Kidney (tissue), 14 donors: ENCODE results near the gene CMSS1. TPM values are rescaled to one million over a fixed set of nuclear protein-coding genes. Genes with fewer than 3 reads are reported as not detected.

ENCODE experiments used
- DNase-seq, 5 donors: peaks; one replicate each; pipeline ENCODE4 v3.0.0-alpha.2; 2013 to 2020
- FAIRE-seq: peaks from 2 replicates; lab custom pipeline; 2012; peaks lifted over from hg19 to GRCh38; lab: Jason Lieb, UNC
- H3K27ac ChIP-seq, 2 donors: one replicate each; pipeline ENCODE4 v1.7.0; 2013; ENCODE audit warnings: low read depth in 2 of 2, low read length in 2 of 2, inconsistent platforms in 1 of 2
- H3K27me3 ChIP-seq: one replicate; pipeline ENCODE4 v1.7.1; 2013; ENCODE audit warnings: low read length, inconsistent platforms; ENCODE audit not compliant: control insufficient read depth, insufficient read depth
- H3K36me3 ChIP-seq, 3 donors: one replicate each; pipeline versions ENCODE4 v1.7.0 to v1.7.1; 2013; ENCODE audit warnings: low read length in 3 of 3, control low read depth in 1 of 3, inconsistent platforms in 1 of 3; ENCODE audit not compliant: insufficient read depth in 3 of 3, control insufficient read depth in 2 of 3
- H3K4me1 ChIP-seq, 3 donors: one replicate each; pipeline versions ENCODE4 v1.7.0 to v1.7.1; 2013; ENCODE audit warnings: low read length in 3 of 3, inconsistent platforms in 1 of 3, low read depth in 1 of 3; ENCODE audit not compliant: control insufficient read depth in 2 of 3, insufficient read depth in 2 of 3
- H3K4me3 ChIP-seq, 3 donors: one replicate each; pipeline versions ENCODE4 v1.7.0 to v1.8.1; 2013; ENCODE audit warnings: low read length in 3 of 3, control low read depth in 1 of 3, inconsistent platforms in 1 of 3
- H3K9ac ChIP-seq, 3 donors: one replicate each; pipeline versions ENCODE4 v1.7.0 to v1.7.1; 2013; ENCODE audit warnings: low read length in 3 of 3, control low read depth in 1 of 3, inconsistent platforms in 1 of 3
- H3K9me3 ChIP-seq, 3 donors: one replicate each; pipeline versions ENCODE4 v1.7.0 to v1.7.1; 2013; ENCODE audit warnings: low read length in 3 of 3, control low read depth in 1 of 3, inconsistent platforms in 1 of 3; ENCODE audit not compliant: control insufficient read depth in 2 of 3, insufficient read depth in 1 of 3
- CTCF ChIP-seq: IDR thresholded peaks from 3 replicates; pipeline ENCODE4 v1.5.1; 2012; ENCODE audit warnings: mild to moderate bottlenecking, moderate library complexity, borderline replicate concordance; ENCODE audit not compliant: insufficient read depth; ENCODE audit errors: extremely low read depth
- intact Hi-C: fragments of 100-400 bp; cut with DNase I; formaldehyde crosslinking; loops from one replicate; pipeline ENCODE4 v1.11.1; 2022
- polyA plus RNA-seq: library from polyadenylated mRNA; stranded (reverse); fragments of 350-450 nt; fragmentation: Illumina TruSeq; extraction: RNeasy Lipid Tissue Mini Kit (QIAGEN cat#74804); gene quantifications from one replicate; pipeline ENCODE4 v1.2.3, GENCODE V29; 2014; ENCODE audit warnings: low read depth, low replicate concordance; ENCODE audit not compliant: insufficient read depth
- total RNA-seq: library from RNA; stranded (reverse); fragmentation: NEBNext Ultra II Directional; extraction: Animal tissue kit (Norgen Biotek cat#: 25700); gene quantifications from one replicate; pipeline ENCODE4 v1.2.1, GENCODE V29; 2021
- donor health status: control.
- donor health status: control.
- donor health status: control.
- donor health status: control.
- donor health status: control.
- donor health status: DM: yes; HTN: yes; CAD: no.
- donor health status: Normal renal cell carcinoma (clear cell type).

The CMSS1 gene
- total and polyA plus RNA-seq, 2 donors from 2014 or later, result 26.4 to 27.0 TPM

- Histone ChIP-seq H3K27ac (no peak overlapping the region), H3K4me3 (no peak overlapping the region), H3K4me1 (peaks cover 0 to 3% (median 0%) of the 10 kb centered on the region in 3 donors), H3K36me3 (no peaks in the 10 kb centered on the region), H3K9me3 (no peaks in the 10 kb centered on the region), H3K9ac (no peak overlapping the region), H3K27me3 (no peaks in the 10 kb centered on the region)
- no peak for FAIRE-seq
- intact Hi-C loops, result no loop called here
- no peak for DNase-seq
- TF ChIP-seq CTCF, result no peak
Observed at GRCh38 chr3:100127792-100128191, 310.1 kb downstream of the CMSS1 start.

GRCh38 chr3:100128565-100128964 is 310.9 kb downstream of the CMSS1 start:
- Histone ChIP-seq H3K27me3 (no peaks in the 10 kb centered on the region), H3K9me3 (no peaks in the 10 kb centered on the region), H3K4me1 (peaks cover 0 to 3% (median 0%) of the 10 kb centered on the region in 3 donors), H3K9ac (no peak overlapping the region), H3K4me3 (no peak overlapping the region), H3K36me3 (no peaks in the 10 kb centered on the region), H3K27ac (no peak overlapping the region)
- no peak for DNase-seq
- no peak for TF ChIP-seq CTCF
- intact Hi-C loops, result no loop called here
- FAIRE-seq, result no peak

GRCh38 chr3:100129941-100130340 is 312.3 kb downstream of the CMSS1 start:
- FAIRE-seq (no peak), DNase-seq (no peak)
- Histone ChIP-seq H3K27me3 (no peaks in the 10 kb centered on the region), H3K27ac (no peak overlapping the region), H3K9me3 (no peaks in the 10 kb centered on the region), H3K9ac (no peak overlapping the region), H3K36me3 (no peaks in the 10 kb centered on the region), H3K4me3 (no peak overlapping the region), H3K4me1 (peaks cover 0 to 3% (median 0%) of the 10 kb centered on the region in 3 donors)
- no peak for TF ChIP-seq CTCF
- intact Hi-C loops, result no loop called here

- intact Hi-C loops, result no loop called here
- Histone ChIP-seq H3K27me3 (no peaks in the 10 kb centered on the region), H3K9me3 (no peaks in the 10 kb centered on the region), H3K9ac (no peak overlapping the region), H3K27ac (no peak overlapping the region), H3K4me1 (no peaks in the 10 kb centered on the region), H3K36me3 (no peaks in the 10 kb centered on the region), H3K4me3 (no peak overlapping the region)
- TF ChIP-seq CTCF, result no peak
- FAIRE-seq (no peak), DNase-seq (no peak)
Observed at GRCh38 chr3:100131241-100131640, 313.6 kb downstream of the CMSS1 start.
